GM19452 (cell line): ENCODE results near the gene DNLZ.
"Not testable (repeated sequence)": the region's sequence is repeated elsewhere in the genome, so short reads cannot be mapped to it uniquely, and the experiment has no call there.

Experiments
- ATAC-seq: cut with Tn5 transposase; IDR thresholded peaks from one replicate; pipeline ENCODE4 v1.9.1; 2021; ENCODE audit not compliant: unreplicated experiment

Gene DNLZ

DNA sequence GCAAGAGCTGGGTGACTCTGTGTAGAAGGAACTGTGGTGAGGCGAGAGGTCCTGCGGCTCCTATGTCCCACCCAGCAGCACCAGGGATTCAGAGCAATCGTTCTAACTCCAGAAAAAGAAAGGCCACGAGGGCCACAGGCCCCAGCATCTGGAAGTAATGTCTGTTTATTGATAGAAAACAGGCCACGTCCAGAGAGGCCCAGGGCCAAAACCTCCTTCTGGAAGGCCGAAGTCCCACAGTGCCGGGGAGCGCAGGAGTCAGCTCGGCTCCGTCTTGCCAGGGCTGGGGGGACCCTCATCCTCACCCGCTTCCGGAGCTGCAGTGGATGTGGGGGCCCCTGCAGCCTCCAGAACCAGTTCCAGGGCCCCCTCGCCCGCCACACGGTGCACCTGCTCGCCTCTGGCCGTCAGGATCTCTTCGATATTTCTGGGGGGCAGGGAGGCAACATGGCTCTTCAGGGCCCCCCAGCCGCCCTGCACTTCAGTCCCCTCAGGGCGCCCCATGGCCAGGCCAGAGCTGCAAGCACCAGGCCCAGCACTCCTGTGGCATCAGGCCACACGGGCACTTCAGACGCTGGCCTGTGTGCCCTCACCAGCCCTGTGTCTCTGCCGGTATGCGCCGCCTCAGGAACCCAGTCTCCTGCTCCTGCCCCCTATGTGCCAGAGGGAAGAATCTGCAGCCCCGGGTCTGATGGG, 1.6 kb downstream of the DNLZ start:
- ATAC-seq, result no peak

DNA sequence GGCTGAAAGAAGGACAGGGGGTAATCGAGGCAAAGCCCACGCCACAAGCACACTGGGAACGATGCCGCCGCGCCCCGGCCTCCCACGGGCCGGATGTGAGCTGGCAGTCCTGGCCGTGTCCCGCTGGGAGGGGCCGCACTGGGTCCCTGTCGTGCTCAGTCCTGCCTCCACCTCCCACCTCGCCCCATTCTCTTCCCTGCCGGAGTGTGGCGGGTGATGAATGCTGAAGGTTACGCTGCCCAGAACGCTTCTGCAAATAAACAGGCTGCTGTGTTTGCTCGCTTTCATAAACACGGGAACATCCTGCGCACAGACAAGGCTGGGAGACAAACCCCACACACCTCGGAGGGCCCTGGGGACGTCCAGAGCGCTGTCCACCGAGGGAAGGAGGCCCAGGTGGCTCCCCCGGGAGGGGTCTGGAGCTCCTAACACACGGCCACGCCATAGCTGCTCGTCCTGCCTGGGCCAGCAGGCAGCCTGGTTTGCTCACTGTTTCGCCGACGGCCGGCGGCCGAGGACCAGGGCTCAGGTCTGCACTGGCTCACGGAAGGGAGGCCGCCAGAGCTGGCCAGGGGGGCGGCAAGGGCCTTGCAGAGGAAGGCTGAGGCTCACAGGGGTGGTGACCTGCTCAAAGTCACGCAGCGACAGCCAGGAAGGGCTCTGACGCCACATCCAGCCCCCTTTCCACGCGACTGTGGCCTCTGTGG, 2.3 kb downstream of the DNLZ start:
- ATAC-seq, result no peak

DNA sequence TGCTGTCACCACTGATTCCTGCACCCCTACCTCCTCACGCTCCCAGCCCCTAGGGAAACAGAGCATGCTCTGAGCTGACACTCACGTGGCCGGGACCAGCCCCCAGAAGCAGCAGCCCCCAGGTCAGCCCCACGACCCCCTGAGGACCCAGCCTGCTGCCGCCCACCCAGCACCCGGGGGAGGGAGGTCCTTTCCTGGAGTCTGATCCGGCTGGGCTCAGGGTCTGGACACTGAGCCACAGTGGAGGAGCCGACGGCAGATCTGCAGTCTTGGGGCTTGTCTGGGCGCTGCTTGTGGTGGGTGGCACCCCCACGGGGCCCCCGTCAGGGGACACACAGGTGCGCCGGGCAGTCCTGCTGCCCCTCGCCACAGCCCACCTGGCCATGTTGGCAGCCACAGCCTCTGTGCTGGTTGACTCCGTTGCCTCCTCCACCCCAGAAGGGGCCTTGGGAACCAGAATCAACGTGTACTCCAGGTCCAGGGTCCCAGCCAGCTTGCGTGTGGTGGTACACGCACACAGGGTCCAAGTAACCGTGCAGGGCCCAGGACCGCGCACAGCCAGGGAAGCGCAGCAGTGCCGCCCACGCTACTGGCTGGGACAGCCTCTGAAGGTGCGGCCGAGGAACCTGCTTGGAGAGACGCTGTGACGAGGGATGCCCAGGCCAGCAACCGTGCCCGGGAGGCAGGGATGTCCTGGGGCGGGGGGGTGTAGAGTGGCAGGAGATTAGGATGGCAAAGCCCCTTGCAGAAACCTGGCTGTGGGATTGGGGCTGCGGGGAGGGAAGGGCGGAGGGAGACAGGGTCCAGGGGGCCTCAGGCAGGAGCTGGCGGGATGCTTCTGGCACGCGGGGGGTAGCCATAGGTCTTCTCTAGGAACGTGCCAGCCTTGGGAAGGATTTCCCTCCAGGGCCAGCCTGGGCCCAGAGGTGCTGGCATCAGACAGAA, 3.5 kb downstream of the DNLZ start:
- ATAC-seq, result no peak

DNA sequence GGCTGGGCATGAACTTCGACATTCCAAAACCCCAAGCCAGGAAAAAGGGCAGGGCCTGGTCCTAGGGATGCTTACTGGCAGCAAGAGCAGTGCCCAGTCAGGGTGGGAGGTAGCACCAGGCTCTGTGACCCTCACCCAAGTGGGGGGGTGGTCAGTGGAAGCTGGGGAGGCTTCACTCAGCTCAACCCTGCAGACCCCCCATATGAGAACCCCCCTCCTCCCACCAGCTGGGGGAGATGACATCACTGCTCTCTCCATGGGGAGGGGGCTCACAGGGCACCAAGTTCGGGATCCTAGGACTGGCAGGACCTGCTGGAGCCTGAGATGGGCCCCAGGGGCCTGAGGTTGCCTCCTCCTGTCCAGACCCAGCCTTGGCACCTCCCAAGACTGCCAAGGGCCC, 4.7 kb downstream of the DNLZ start:
- no peak for ATAC-seq

DNA sequence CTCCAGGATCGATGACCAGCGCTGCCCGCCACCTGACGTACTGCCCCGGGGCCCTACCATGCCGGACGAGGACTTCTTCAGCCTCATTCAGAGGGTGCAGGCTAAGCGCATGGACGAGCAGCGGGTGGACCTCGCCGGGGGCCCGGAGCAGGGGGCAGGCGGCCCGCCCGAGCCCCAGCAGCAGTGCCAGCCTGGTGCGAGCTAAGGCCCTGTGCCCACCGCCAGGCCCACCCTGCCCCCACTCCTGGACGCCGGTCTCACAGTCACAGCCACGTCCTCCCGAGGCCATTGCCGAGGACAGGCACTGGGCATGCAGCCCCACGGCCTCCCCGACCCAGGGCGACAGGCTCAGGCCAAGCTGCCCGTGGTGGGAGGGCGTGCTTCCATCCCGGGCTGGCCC, 5.5 kb downstream of the DNLZ start:
- no peak for ATAC-seq

DNA sequence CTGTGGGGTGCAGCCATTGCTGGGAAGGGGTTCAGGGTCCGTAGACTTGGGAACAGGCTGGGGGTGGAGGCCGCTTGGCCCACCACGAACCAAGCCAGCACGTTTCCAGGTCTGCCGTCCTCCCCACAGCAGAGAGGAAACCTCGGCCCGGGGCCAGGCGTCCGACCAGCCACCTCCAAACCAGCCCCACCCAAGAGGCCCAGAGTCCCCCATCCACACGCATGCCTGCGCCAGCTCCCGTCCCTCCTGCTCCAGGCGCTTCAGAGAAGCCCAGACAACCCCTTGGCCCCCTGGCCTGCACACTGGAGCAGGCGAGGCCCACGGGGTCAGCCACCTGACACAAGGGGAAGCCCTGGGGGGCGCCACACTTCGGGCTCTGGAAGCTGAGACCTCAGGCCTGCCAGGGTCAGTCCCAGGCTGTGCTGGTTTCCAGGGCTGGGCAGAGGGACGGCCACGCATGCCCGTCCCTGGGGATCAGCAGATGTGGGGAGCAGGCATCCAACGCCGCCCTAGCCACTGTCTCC, 6.3 kb downstream of the DNLZ start:
- ATAC-seq, result no peak

DNA sequence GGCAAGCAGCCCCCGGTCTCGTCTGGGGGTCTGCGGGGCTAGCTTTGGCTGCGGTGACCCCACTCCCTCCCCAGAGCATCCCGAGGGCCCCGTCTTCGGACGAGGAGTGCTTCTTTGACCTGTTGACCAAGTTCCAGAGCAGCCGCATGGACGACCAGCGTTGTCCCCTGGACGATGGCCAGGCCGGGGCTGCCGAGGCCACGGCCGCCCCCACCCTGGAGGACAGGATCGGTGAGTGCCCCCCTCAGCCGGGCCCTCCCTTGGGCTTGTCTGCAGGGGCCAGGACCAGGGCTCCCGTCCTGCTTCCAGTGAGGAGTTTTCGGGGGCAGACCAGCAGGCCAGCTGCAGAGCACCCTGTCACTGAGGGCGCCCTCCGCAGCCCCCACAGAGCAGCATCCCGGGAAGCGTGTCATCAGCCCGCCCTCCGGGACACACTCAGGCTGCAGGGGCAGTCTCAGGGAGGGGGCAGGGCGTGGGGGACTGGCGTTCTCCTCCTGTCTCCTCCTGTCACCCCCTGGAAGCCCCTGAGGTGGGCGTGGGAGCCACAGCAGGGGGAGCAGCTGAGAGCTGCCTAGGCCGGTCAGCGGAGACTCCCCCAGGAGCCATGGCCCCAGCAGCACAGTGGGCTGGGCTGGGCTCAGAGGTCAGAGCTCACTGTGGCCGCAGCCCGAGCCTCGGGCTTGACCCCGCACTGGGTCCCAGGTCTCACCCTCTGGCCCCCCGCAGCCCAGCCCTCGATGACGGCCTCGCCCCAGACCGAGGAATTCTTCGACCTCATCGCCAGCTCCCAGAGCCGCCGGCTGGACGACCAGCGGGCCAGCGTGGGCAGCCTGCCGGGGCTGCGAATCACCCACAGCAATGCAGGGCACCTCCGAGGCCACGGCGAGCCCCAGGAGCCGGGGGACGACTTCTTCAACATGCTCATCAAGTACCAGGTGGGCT, 7.7 kb downstream of the DNLZ start:
- ATAC-seq, result no peak

DNA sequence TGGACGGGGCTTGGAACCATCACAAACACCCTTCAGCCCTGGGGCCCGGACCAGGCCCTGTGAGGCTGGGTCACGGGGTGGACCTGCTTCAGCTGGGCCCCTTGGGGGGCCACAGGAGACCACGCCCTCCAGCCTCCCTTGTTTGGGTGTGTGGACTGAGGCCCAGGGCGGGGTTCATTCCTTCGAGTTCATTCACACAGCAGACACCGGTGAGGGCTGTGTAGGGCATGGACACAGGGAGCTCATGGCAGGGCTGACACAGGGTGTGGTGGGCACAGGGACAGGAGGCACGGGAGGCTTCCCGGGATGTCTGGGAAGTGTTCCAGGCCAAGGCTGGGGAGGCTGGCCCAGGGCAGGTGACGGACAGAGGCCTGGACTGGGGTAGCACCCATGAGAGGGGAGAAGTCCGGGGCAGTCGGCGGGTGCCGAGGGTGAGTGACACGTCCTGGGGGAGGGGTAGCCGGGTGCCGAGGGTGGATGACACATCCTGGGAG, 8.9 kb downstream of the DNLZ start:
- no peak for ATAC-seq

DNA sequence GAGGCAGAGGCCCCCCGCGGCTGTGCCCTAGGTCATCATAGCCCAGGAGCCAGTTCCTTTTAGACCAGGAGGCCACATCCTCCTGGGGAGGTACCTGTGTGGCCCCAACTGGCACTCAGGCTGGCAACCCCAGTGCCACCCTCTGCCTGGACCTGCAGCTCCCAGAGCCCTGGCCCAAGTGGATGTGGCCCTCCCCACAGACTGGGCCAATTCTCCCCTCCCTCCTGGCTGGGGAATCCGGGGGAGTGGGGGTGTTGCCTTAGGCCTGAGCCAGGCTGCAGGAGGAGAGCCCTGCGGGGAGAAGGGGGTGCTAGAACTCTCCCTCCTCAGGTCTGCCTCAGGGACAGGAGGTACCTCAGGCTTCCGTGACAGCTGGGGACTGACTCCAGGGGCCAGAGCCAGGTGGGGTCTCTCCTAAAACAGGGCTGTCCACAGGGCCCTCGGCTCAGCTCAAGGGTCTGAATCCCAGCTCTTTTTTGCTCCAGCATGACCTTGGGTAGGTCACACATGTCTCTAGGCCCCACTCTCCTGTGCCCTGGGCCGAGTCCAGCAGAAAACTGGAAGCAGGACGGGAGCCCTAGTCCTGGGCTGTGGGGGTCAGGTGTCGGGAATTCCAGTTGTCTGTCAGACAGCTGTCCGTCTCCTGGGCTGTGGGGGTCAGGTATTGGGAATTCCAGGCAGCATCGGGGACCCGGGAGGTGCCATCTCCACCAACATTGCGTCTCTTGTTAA, 9.6 kb downstream of the DNLZ start:
- no peak for ATAC-seq

DNA sequence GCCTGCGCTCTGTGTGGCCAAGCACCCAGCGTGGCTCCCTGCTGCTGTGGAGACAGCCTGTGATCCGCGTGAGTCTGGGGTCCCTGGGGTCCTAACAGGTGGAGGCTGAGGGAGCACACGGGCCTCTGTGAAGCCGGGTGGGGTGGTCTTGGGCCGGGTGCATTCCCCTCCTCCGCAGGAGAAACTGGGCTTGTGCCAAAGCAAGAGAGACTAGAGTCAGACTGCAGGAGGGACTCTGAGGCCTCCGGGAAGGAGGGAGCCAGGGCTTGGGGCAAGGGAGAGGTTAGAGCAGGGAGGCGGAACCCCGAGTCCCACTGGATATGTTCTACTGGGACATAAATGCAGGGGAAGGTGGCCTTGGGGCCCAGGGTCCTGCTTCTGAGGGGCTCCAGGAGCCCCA, 10.5 kb downstream of the DNLZ start:
- no peak for ATAC-seq

DNA sequence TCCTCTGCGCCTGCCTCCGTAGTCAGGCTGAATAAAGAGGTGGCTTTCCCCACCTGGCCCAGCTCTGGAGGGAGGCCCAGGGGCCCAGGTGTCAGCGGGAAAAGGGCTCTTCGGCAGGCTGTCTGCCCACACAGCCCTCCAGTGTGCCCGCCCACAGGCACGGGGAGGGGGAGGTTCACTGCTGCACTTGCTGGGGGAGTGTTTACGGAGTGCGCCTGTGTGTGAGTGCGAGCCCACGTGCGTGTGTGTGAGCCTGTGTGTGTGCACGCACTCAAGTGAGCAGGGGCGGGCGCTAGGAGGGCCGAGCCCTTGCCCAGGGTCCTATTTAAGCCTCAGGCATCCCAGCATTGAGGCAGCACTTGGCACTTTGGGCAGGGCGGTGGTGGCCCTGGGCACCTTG, 10.9 kb downstream of the DNLZ start:
- no peak for ATAC-seq

DNA sequence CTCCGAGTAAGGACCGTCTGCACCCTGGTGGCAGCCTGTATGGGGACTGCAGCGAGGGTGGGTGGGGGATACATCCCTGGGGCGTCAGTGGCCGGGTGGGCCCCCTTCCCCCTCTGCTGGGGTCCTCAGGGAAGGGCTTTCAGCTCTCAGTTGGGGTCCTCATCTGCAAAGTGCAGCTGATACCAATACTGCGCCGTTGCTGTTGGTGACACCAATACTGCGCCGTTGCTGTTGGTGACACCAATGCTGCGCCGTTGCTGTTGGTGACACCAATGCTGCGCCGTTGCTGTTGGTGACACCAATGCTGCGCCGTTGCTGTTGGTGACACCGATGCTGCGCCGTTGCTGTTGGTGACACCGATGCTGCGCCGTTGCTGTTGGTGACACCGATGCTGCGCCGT, 11.7 kb downstream of the DNLZ start:
- ATAC-seq, result not testable (repeated sequence)

DNA sequence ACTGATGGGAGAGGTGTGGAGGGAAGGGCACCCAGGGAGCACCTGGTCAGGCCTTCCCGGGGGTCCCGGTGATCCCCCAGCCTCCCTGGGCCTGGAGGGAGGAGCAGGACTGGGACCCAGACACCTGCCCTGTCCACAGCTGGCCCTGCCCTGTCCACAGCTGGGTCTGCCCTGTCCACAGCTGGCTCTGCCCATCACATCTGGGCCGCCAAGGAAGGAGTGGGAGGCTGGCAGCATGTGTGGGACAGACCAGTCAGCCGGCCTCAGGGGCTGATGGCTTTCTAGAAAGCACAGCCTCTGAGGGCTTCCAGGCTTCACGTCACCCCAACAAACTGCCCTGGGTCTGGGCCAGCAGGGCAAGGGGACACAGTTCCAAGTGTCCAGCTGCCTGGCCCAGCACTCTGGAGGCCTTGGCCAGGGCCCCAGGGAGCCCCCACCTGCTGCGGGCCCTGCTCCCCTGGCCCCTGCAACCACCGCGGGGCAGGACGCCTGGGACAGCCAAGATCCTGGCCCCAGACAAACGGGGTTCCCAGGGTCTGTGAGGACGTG, 12.2 kb downstream of the DNLZ start:
- no peak for ATAC-seq

DNA sequence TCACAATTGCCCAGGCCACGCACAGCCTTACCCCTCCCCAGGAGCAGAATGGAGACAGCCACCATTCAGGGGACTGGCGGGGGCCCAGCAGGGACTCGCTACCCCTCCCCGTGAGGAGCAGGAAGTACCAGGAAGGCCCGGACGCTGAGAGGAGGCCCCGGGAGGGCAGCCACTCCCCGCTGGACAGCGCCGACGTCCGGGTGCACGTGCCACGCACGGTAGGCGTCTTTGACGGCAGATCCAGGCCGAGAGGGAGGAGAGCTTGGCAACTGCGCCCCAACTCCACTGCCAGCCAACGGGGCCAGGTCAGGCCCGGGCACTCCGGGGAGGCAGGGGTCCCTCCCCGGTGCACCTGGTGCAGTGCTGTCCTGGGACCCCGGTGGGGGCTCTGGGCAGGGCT, 14.0 kb downstream of the DNLZ start:
- ATAC-seq, result no peak

DNA sequence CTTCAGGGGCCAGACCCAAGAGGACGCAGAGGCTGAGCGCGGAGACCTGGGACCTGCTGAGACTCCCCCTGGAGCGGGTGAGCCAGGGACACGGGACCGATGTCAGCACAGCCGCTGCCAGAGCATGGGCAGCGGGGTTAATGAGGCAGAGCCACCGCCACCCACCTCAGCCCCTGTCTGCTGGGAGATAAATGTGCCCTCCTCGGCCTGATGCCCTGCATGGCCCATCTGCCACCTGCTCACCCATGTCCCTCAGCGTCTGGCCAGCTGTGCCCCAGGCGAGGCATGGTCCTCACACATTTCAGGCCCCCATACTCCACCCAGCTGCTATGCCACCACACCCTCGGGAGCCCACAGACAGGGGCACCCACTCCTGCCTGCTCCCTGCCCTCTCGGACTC, 14.9 kb downstream of the DNLZ start:
- ATAC-seq, result no peak

DNA sequence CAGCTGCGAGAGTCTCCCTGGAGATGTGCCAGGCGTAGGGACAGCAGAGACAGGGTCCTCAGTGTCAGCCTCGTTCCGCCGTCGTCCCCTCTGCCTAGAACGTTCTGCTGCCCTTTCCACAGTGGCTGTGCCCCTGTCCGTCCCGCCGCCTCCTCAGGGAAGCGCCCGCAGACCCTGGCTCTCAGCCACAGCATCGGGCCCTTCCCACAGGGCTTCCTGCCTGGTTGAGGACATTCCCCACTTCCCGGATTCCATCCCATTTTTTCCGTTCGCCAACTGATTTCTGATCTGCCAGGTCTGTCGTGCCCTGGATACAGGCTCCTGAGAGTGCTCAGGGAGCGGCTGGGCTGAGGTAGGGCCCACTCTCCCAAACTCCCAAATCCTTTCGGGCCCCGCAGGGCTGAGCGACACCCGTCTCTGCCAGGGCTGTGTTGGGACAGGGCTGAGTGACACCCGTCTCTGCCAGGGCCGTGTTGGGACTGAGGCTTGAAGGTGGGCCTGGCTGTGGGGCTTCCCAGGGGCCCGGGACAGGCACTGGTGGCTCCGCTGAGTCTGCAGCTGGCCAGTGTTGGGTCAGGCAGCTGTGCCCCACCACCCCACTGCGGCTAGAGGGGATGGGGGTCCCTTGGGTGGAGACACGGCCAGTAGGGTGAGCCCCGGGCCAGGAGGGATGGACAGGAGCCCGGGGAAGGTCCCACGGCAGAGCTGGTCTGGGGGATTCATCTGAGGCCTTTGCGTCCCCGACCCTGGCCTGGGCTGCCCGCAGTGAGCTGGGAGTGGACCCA, 15.9 kb downstream of the DNLZ start:
- ATAC-seq, result no peak

DNA sequence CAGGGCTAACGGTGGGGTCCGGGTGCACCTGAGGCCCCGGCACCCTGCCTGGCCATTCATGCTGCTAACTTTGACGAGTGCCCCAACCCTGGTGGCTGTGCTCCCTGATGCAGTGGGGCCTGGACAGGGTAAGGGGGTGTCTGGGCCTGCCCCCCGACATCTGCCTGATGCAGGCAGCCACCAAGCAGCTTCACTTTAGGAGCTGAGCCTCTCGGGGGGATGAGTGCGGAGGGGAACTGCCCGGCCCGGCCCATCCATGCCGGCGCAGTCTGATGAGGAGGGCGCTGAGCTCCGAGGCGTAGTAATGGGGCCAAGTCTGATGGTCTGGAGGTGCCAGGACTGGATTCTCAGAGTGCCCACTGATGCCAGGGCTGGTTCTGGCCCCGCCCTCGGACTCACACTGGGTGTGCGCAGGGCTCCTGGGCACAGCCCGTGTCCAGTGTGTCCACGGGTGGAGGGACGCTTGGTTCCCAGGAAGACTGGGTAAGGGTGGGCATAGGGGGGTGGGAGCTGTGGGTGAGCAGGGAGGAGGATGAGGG, 16.5 kb downstream of the DNLZ start:
- ATAC-seq, result no peak

DNA sequence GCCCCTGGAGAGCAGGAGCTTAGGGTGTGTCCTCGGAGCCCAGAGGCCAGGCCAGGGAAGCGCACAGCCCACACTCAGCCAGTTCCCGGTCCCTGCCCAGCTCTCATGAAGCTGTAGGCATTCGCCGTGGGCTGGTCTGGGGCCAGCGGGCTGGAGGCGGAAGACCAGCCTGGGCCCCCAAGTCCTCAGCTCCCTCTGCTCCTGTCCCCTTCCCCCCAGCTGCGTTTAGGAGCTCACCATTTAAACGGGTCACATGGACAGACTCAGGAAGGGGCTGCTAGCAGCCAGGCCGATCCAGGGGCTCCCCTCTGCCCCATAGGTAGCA, 17.4 kb downstream of the DNLZ start:
- no peak for ATAC-seq
